ENCODE data around the gene CSDE1. TPM values are rescaled to one million over a fixed set of nuclear protein-coding genes. Genes with fewer than 3 reads are reported as not detected.

Gene CSDE1
- total RNA-seq, 1 donor from 2014 or later: 517 TPM

Small RNA genes within 50 kb of the gene (small RNA-seq; reads per million reads assigned to genes)
- gene RN7SL432P (ENCODE audit: low replicate concordance) (not detected), gene RNY1P13 (ENCODE audit: low replicate concordance) (not detected)

Other genes starting within 250 kb of the CSDE1 start
- gene TRIM33, start 246.8 kb downstream of the CSDE1 start, total RNA-seq: 49.9 TPM
- gene BCAS2, start 176.4 kb downstream of the CSDE1 start, total RNA-seq: 28.6 TPM
- gene DENND2C, start 87.9 kb downstream of the CSDE1 start, total RNA-seq: 12.3 TPM
- 31.1 TPM for gene AMPD1, start 62.4 kb downstream of the CSDE1 start, total RNA-seq
- 42.4 TPM for gene NRAS, start 41.2 kb downstream of the CSDE1 start, total RNA-seq
- 47.1 TPM for gene SIKE1, start 22.7 kb upstream of the CSDE1 start, total RNA-seq
- not detected for gene SYCP1, start 96.9 kb upstream of the CSDE1 start, total RNA-seq

All from tongue (tissue), 2 donors.